H9 (cell line): Measurements from ENCODE around the gene ERMAP. TPM values are rescaled to one million over a fixed set of nuclear protein-coding genes. Genes with fewer than 3 reads are reported as not detected.

Experiments used
- DNase-seq: peaks from one replicate; pipeline ENCODE4 v3.0.0-alpha.2; 2017
- H2AFZ ChIP-seq: one replicate; pipeline ENCODE4 v1.6.1; 2013; ENCODE audit warnings: mild to moderate bottlenecking, low read length, control low read depth, moderate library complexity
- H2AK5ac ChIP-seq: 2 replicates; pipeline ENCODE4 v1.6.1; 2013; ENCODE audit warnings: low read length, control low read depth, mixed read lengths; ENCODE audit not compliant: insufficient read length
- H2BK120ac ChIP-seq: one replicate; pipeline ENCODE4 v1.6.1; 2013; ENCODE audit warnings: low read depth, mild to moderate bottlenecking, low read length, control low read depth, inconsistent platforms; ENCODE audit not compliant: poor library complexity, severe bottlenecking
- H2BK12ac ChIP-seq: 2 replicates; pipeline ENCODE4 v1.6.1; 2013; ENCODE audit warnings: low read length, control low read depth, mixed read lengths, low read depth; ENCODE audit not compliant: insufficient read length
- H2BK15ac ChIP-seq: 2 replicates; pipeline ENCODE4 v1.6.1; 2013; ENCODE audit warnings: low read depth, low read length, control low read depth
- H2BK20ac ChIP-seq: one replicate; pipeline ENCODE4 v1.6.1; 2013; ENCODE audit warnings: low read depth, mild to moderate bottlenecking, low read length, control low read depth, inconsistent platforms; ENCODE audit not compliant: poor library complexity, severe bottlenecking
- H2BK5ac ChIP-seq: 2 replicates; pipeline ENCODE4 v1.6.1; 2013; ENCODE audit warnings: low read length, control low read depth, mixed read lengths; ENCODE audit not compliant: insufficient read length
- H3K14ac ChIP-seq: 2 replicates; pipeline ENCODE4 v1.6.1; 2013; ENCODE audit warnings: low read length, control low read depth; ENCODE audit not compliant: insufficient read depth
- H3K18ac ChIP-seq: 2 replicates; pipeline ENCODE4 v1.6.1; 2013; ENCODE audit warnings: low read depth, mild to moderate bottlenecking, mixed read lengths, low read length, control low read depth; ENCODE audit not compliant: insufficient read length
- H3K23ac ChIP-seq: 2 replicates; pipeline ENCODE4 v1.6.1; 2013; ENCODE audit warnings: low read length, control low read depth, mixed read lengths, low read depth; ENCODE audit not compliant: insufficient read length
- H3K23me2 ChIP-seq: 2 replicates; pipeline ENCODE4 v1.6.1; 2013; ENCODE audit warnings: low read depth, mild to moderate bottlenecking, mixed read lengths, low read length, control low read depth; ENCODE audit not compliant: insufficient read length, poor library complexity, severe bottlenecking
- H3K27ac ChIP-seq: 2 replicates; pipeline ENCODE4 v1.5.1; 2013; ENCODE audit warnings: low read length, control low read depth, mixed read lengths, low read depth; ENCODE audit not compliant: insufficient read length
- H3K27me3 ChIP-seq: 2 replicates; pipeline ENCODE4 v1.6.1; 2013; ENCODE audit warnings: low read length, control low read depth, inconsistent platforms; ENCODE audit not compliant: insufficient read depth
- H3K4ac ChIP-seq: 2 replicates; pipeline ENCODE4 v1.6.1; 2013; ENCODE audit warnings: low read depth, mild to moderate bottlenecking, control low read depth, inconsistent platforms, low read length, moderate library complexity
- H3K4me1 ChIP-seq: 2 replicates; pipeline ENCODE4 v1.6.1; 2013; ENCODE audit warnings: low read length, control low read depth, inconsistent platforms; ENCODE audit not compliant: insufficient read depth
- H3K4me2 ChIP-seq: 2 replicates; pipeline ENCODE4 v1.6.1; 2013; ENCODE audit warnings: low read length, control low read depth, mixed read lengths; ENCODE audit not compliant: insufficient read length, insufficient read depth
- H3K56ac ChIP-seq: 2 replicates; pipeline ENCODE4 v1.6.1; 2013; ENCODE audit warnings: low read depth, mild to moderate bottlenecking, mixed read lengths, low read length, control low read depth; ENCODE audit not compliant: insufficient read length
- H3K79me1 ChIP-seq: 2 replicates; pipeline ENCODE4 v1.6.1; 2013; ENCODE audit warnings: low read depth, mild to moderate bottlenecking, moderate library complexity, low read length, control low read depth, inconsistent platforms; ENCODE audit not compliant: insufficient read depth, poor library complexity, severe bottlenecking
- H3K79me2 ChIP-seq: 2 replicates; pipeline ENCODE4 v1.6.1; 2013; ENCODE audit warnings: low read length, control low read depth, inconsistent platforms; ENCODE audit not compliant: insufficient read depth
- H3K9ac ChIP-seq: 2 replicates; pipeline ENCODE4 v1.6.1; 2013; ENCODE audit warnings: low read length, control low read depth, mixed read lengths; ENCODE audit not compliant: insufficient read length; ENCODE audit errors: extremely low read depth
- H3K9me3 ChIP-seq: one replicate; pipeline ENCODE4 v1.6.1; 2013; ENCODE audit warnings: low read depth, low read length, inconsistent platforms; ENCODE audit not compliant: control insufficient read depth
- H3T11ph ChIP-seq: one replicate; pipeline ENCODE4 v1.6.1; 2013; ENCODE audit warnings: mild to moderate bottlenecking, low read length, control low read depth, inconsistent platforms
- H4K20me1 ChIP-seq: one replicate; pipeline ENCODE4 v1.6.1; 2013; ENCODE audit not compliant: control insufficient read depth, insufficient read length, insufficient read depth
- H4K5ac ChIP-seq: 2 replicates; pipeline ENCODE4 v1.6.1; 2013; ENCODE audit warnings: low read depth, mild to moderate bottlenecking, mixed read lengths, low read length, control low read depth; ENCODE audit not compliant: insufficient read length
- H4K8ac ChIP-seq: replicated peaks from 2 replicates; pipeline ENCODE4 v1.6.1; 2013; ENCODE audit warnings: low read length, control low read depth, mixed read lengths, low read depth; ENCODE audit not compliant: insufficient read length
- H4K91ac ChIP-seq: 2 replicates; pipeline ENCODE4 v1.6.1; 2013; ENCODE audit warnings: low read depth, mild to moderate bottlenecking, moderate library complexity, mixed read lengths, low read length, control low read depth; ENCODE audit not compliant: insufficient read length
- H3K27ac Mint-ChIP-seq, 3 experiments: 2 replicates in 2 of 3; 3 replicates in 1 of 3; pipeline ENCODE4 v1.8.0; 2020 to 2021; ENCODE audit warnings: mixed read lengths in 3 of 3, mild to moderate bottlenecking in 1 of 3, moderate library complexity in 1 of 3
- H3K27me3 Mint-ChIP-seq: 2 replicates; pipeline ENCODE4 v1.8.0; 2021; ENCODE audit warnings: low read depth, mild to moderate bottlenecking, moderate library complexity, mixed read lengths
- H3K36me3 Mint-ChIP-seq, 3 experiments: 2 replicates in 2 of 3; 3 replicates in 1 of 3; pipeline ENCODE4 v1.8.0; 2020 to 2021; ENCODE audit warnings: low read depth in 3 of 3, mixed read lengths in 3 of 3; ENCODE audit not compliant: insufficient read depth in 1 of 3
- H3K4me1 Mint-ChIP-seq, 2 experiments: 2 replicates each; pipeline ENCODE4 v1.8.0; 2020; ENCODE audit warnings: mixed read lengths in 2 of 2
- H3K4me3 Mint-ChIP-seq, 2 experiments: 2 replicates in 1 of 2; 3 replicates in 1 of 2; pipeline ENCODE4 v1.8.0; 2020 to 2021; ENCODE audit warnings: mild to moderate bottlenecking in 2 of 2, mixed read lengths in 2 of 2, moderate library complexity in 1 of 2
- H3K9me3 Mint-ChIP-seq, 2 experiments: 2 replicates in 1 of 2; 3 replicates in 1 of 2; pipeline ENCODE4 v1.8.0; 2020; ENCODE audit warnings: mild to moderate bottlenecking in 2 of 2, mixed read lengths in 2 of 2, moderate library complexity in 1 of 2
- WGBS: extraction: QIAGEN DNeasy Blood & Tissue Kit; methylation state at CpG from one replicate; pipeline ENCODE4 v1.1.7; 2013; ENCODE audit warnings: missing lambda C conversion rate, low lambda C conversion rate, mixed read lengths; ENCODE audit not compliant: insufficient read length; ENCODE audit errors: extremely low coverage; 5-methylcytosine and 5-hydroxymethylcytosine counted together
- total RNA-seq: library from RNA; stranded (reverse); gene quantifications from 2 replicates; pipeline ENCODE4 v1.2.1, GENCODE V29; 2021
- TF ChIP-seq, protein P1 (sequence below): fragments of 200-600 bp; sonication (generic); conservative IDR thresholded peaks from 3 replicates; pipeline ENCODE4 v1.8.0; 2021; ENCODE audit warnings: antibody characterized with exemption, mild to moderate bottlenecking

Gene ERMAP
- total RNA-seq, 1 experiment from 2014 or later: 4.5 TPM

DNA sequence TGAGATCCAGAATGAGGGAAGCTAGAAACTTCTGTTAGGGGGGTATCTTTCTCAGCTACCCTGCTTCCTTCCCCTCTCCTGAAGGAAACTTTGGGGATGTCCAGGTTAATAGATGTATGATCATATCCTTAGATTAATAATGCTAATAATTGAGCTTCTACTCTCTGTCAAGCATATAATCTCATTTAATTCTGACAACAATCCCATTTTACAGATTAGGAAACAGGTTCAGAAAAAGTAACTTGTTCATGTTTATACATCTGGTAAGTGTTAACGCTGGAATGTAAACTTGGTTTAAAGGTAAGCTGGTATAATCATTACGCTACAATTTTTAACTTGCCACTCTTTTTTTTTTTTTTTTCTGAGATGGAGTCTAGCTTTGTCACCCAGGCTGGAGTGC lies 33.8 kb upstream of the ERMAP start:
- TF ChIP-seq, protein P1, sequence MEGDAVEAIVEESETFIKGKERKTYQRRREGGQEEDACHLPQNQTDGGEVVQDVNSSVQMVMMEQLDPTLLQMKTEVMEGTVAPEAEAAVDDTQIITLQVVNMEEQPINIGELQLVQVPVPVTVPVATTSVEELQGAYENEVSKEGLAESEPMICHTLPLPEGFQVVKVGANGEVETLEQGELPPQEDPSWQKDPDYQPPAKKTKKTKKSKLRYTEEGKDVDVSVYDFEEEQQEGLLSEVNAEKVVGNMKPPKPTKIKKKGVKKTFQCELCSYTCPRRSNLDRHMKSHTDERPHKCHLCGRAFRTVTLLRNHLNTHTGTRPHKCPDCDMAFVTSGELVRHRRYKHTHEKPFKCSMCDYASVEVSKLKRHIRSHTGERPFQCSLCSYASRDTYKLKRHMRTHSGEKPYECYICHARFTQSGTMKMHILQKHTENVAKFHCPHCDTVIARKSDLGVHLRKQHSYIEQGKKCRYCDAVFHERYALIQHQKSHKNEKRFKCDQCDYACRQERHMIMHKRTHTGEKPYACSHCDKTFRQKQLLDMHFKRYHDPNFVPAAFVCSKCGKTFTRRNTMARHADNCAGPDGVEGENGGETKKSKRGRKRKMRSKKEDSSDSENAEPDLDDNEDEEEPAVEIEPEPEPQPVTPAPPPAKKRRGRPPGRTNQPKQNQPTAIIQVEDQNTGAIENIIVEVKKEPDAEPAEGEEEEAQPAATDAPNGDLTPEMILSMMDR: no peak
- no peak overlapping the region for H3K4me3 Mint-ChIP-seq
- no peak overlapping the region for H2BK5ac ChIP-seq
- no peak overlapping the region for H3K27ac ChIP-seq
- no peak overlapping the region for H3K4ac ChIP-seq
- no peak overlapping the region for H2AK5ac ChIP-seq
- no peaks in the 10 kb centered on the region for H3K4me1 ChIP-seq
- peaks cover 10% of the 10 kb centered on the region in 2 experiments for H3K4me1 Mint-ChIP-seq
- no CpG with 5 or more reads among the region's 2 CpGs for WGBS
- no peaks in the 10 kb centered on the region for H3K9me3 Mint-ChIP-seq
- H3K27me3 ChIP-seq: no peaks in the 10 kb centered on the region
- H3K14ac ChIP-seq: no peak overlapping the region
- H4K8ac ChIP-seq: no peak overlapping the region
- no peaks in the 10 kb centered on the region for H3K9me3 ChIP-seq
- no peaks in the 10 kb centered on the region for H3K23me2 ChIP-seq
- H3K27ac Mint-ChIP-seq: no peak overlapping the region
- H2AFZ ChIP-seq: no peak overlapping the region
- H4K20me1 ChIP-seq: no peaks in the 10 kb centered on the region
- no peak overlapping the region for H4K5ac ChIP-seq
- no peak overlapping the region for H2BK20ac ChIP-seq
- H3K79me2 ChIP-seq: no peaks in the 10 kb centered on the region
- H3T11ph ChIP-seq: no peak overlapping the region
- no peak overlapping the region for H3K9ac ChIP-seq
- H3K79me1 ChIP-seq: no peaks in the 10 kb centered on the region
- peaks cover 11 to 51% (median 39%) of the 10 kb centered on the region in 3 experiments for H3K36me3 Mint-ChIP-seq
- no peak overlapping the region for H3K4me2 ChIP-seq
- H2BK15ac ChIP-seq: no peak overlapping the region
- H2BK120ac ChIP-seq: no peak overlapping the region
- H3K27me3 Mint-ChIP-seq: no peaks in the 10 kb centered on the region; the same call in 1 of the 2 replicates
- no peak overlapping the region for H3K18ac ChIP-seq
- H3K23ac ChIP-seq: no peak overlapping the region
- no peak overlapping the region for H3K56ac ChIP-seq
- DNase-seq: no peak
- no peak overlapping the region for H4K91ac ChIP-seq
- H2BK12ac ChIP-seq: no peak overlapping the region
